DOHH2 (cell line): ENCODE measurements around the gene CSF1.

ENCODE experiments used
- H3F3A ChIP-seq: fragments of 200-600 bp; sonication (generic), shearing (Covaris generic); 2 replicates; pipeline ENCODE4 v1.6.0; 2016; ENCODE audit warnings: antibody characterized with exemption, mild to moderate bottlenecking; ENCODE audit not compliant: control insufficient read depth, insufficient read depth
- H3K27ac ChIP-seq: fragments of 200-600 bp; sonication (generic); 2 replicates; pipeline ENCODE4 v1.5.1; 2014; ENCODE audit warnings: low read depth, mild to moderate bottlenecking, low read length, moderate library complexity
- H3K27me3 ChIP-seq: fragments of 200-600 bp; sonication (generic); 2 replicates; pipeline ENCODE4 v1.6.1; 2014; ENCODE audit warnings: mild to moderate bottlenecking, low read length, mixed read lengths; ENCODE audit not compliant: control insufficient read depth
- H3K36me3 ChIP-seq: fragments of 200-600 bp; sonication (generic); 2 replicates; pipeline ENCODE4 v1.6.1; 2014; ENCODE audit warnings: mild to moderate bottlenecking, low read length, moderate library complexity, mixed read lengths; ENCODE audit not compliant: control insufficient read depth
- H3K4me1 ChIP-seq: fragments of 200-600 bp; sonication (generic); 2 replicates; pipeline ENCODE4 v1.6.1; 2014; ENCODE audit warnings: mild to moderate bottlenecking, low read length, mixed read lengths; ENCODE audit not compliant: control insufficient read depth
- H3K4me2 ChIP-seq: fragments of 200-600 bp; sonication (generic); 2 replicates; pipeline ENCODE4 v1.6.0; 2014; ENCODE audit warnings: mild to moderate bottlenecking, low read length, moderate library complexity
- H3K4me3 ChIP-seq: fragments of 200-600 bp; sonication (generic); 2 replicates; pipeline ENCODE4 v1.5.1; 2014; ENCODE audit warnings: mild to moderate bottlenecking, low read length, mixed read lengths
- H3K79me2 ChIP-seq: fragments of 200-600 bp; sonication (generic); 2 replicates; pipeline ENCODE4 v1.6.1; 2014; ENCODE audit warnings: mild to moderate bottlenecking, low read length, mixed read lengths; ENCODE audit not compliant: control insufficient read depth
- H3K9me2 ChIP-seq: fragments of 200-600 bp; sonication (generic); replicated peaks from 2 replicates; pipeline ENCODE4 v1.6.1; 2014; ENCODE audit warnings: mild to moderate bottlenecking, low read length, mixed read lengths; ENCODE audit not compliant: control insufficient read depth
- H3K9me3 ChIP-seq: fragments of 200-600 bp; sonication (generic); 2 replicates; pipeline ENCODE4 v1.6.1; 2014; ENCODE audit warnings: antibody characterized with exemption, low read length, mixed read lengths; ENCODE audit not compliant: control insufficient read depth, insufficient read depth
- H4K20me1 ChIP-seq: fragments of 200-600 bp; sonication (generic); 2 replicates; pipeline ENCODE4 v1.6.0; 2014; ENCODE audit warnings: low read depth, mild to moderate bottlenecking, antibody characterized with exemption, low read length, moderate library complexity; ENCODE audit not compliant: control insufficient read depth, insufficient read depth
- EZH2phosphoT487 ChIP-seq: fragments of 200-600 bp; sonication (generic); IDR thresholded peaks from 2 replicates; pipeline ENCODE4 v1.6.1; 2017; ENCODE audit warnings: borderline replicate concordance, mild to moderate bottlenecking, antibody characterized with exemption, low read length, moderate library complexity, mixed read lengths
- TF ChIP-seq, protein P1 (sequence below): fragments of 200-600 bp; sonication (generic); IDR thresholded peaks from one replicate; pipeline ENCODE4 v1.5.1; 2014; ENCODE audit warnings: antibody characterized with exemption, mild to moderate bottlenecking, low read depth, low read length; ENCODE audit not compliant: poor library complexity, severe bottlenecking

CSF1 gene

DNA sequence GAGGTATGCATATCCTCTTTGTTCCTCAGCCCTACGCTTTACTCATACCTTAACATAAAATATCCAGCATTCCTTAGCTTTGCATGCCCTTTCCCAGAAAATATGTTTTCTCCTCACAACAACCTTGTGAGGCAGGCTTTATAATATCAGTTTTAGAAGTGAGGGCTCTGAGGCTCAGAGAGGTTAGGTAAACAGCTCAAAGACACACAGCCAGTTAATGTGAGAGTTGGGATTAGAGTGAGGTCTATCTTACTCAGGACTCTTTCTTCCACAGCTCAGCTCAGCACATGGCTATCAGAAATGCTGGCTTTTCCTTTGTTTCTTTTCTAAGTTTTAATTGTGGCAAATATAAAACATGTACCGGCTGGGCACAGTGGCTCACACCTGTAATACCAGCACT, 27.9 kb downstream of the CSF1 start:
- H3K27me3 ChIP-seq: peaks cover 3% of the 10 kb centered on the region; the same call in 1 of the 2 replicates

DNA sequence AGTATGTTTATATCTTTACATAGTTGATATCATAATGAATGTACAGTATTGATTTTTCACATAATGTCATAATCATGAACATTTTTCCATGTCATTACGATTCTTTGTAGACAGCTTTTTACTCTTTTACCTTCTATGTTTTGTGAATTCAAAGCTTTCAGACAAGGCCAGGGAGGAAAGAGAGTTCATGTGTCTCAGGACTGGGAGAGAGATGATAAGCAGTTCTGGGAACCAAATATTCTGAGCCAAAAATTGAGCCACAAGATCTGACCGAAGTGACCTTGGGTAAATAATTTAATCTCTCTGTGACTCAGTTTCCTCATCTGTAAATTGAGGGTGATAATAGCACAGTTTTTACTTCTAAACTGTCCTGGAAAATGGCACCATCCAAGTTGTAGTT, 31.8 kb downstream of the CSF1 start:
- no peaks in the 10 kb centered on the region for H3K4me1 ChIP-seq
- TF ChIP-seq EZH2phosphoT487: no peak
- TF ChIP-seq, protein P1, sequence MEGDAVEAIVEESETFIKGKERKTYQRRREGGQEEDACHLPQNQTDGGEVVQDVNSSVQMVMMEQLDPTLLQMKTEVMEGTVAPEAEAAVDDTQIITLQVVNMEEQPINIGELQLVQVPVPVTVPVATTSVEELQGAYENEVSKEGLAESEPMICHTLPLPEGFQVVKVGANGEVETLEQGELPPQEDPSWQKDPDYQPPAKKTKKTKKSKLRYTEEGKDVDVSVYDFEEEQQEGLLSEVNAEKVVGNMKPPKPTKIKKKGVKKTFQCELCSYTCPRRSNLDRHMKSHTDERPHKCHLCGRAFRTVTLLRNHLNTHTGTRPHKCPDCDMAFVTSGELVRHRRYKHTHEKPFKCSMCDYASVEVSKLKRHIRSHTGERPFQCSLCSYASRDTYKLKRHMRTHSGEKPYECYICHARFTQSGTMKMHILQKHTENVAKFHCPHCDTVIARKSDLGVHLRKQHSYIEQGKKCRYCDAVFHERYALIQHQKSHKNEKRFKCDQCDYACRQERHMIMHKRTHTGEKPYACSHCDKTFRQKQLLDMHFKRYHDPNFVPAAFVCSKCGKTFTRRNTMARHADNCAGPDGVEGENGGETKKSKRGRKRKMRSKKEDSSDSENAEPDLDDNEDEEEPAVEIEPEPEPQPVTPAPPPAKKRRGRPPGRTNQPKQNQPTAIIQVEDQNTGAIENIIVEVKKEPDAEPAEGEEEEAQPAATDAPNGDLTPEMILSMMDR: no peak
- H4K20me1 ChIP-seq: no peaks in the 10 kb centered on the region
- no peaks in the 10 kb centered on the region for H3F3A ChIP-seq
- H3K9me3 ChIP-seq: no peaks in the 10 kb centered on the region
- no peaks in the 10 kb centered on the region for H3K36me3 ChIP-seq
- 0 out of 2 replicates have a peak, but pooled peaks cover 3% of the 10 kb centered on the region for H3K27me3 ChIP-seq
- H3K79me2 ChIP-seq: no peaks in the 10 kb centered on the region
- no peak overlapping the region for H3K4me2 ChIP-seq
- H3K27ac ChIP-seq: no peak overlapping the region
- no peak overlapping the region for H3K4me3 ChIP-seq
- no peaks in the 10 kb centered on the region for H3K9me2 ChIP-seq

More for the DNA sequence above, 27.9 kb downstream of the CSF1 start:
- Histone ChIP-seq H3F3A (no peaks in the 10 kb centered on the region), H3K9me2 (no peaks in the 10 kb centered on the region), H3K79me2 (no peaks in the 10 kb centered on the region), H4K20me1 (no peaks in the 10 kb centered on the region), H3K9me3 (no peaks in the 10 kb centered on the region), H3K36me3 (no peaks in the 10 kb centered on the region), H3K4me1 (no peaks in the 10 kb centered on the region), H3K27ac (no peak overlapping the region), H3K4me3 (no peak overlapping the region), H3K4me2 (no peak overlapping the region)
- no peak for TF ChIP-seq EZH2phosphoT487
- TF ChIP-seq, protein P1: no peak

- no peaks in the 10 kb centered on the region for H3F3A ChIP-seq
- no peaks in the 10 kb centered on the region for H3K9me3 ChIP-seq
- no peaks in the 10 kb centered on the region for H3K4me1 ChIP-seq
- peaks cover 8% of the 10 kb centered on the region; the same call in 1 of the 2 replicates for H3K27me3 ChIP-seq
- no peak overlapping the region for H3K4me2 ChIP-seq
- H3K4me3 ChIP-seq: no peak overlapping the region
- no peaks in the 10 kb centered on the region for H4K20me1 ChIP-seq
- no peaks in the 10 kb centered on the region for H3K9me2 ChIP-seq
- no peak for TF ChIP-seq EZH2phosphoT487
- TF ChIP-seq, protein P1: no peak
- H3K79me2 ChIP-seq: no peaks in the 10 kb centered on the region
- no peaks in the 10 kb centered on the region for H3K36me3 ChIP-seq
- no peak overlapping the region for H3K27ac ChIP-seq
Observed at GRCh38 chr1:109944541-109944940, 33.9 kb downstream of the CSF1 start.

GRCh38 chr1:109946511-109946910, 35.9 kb downstream of the CSF1 start:
- H3K9me3 ChIP-seq: no peaks in the 10 kb centered on the region
- no peaks in the 10 kb centered on the region for H3K9me2 ChIP-seq
- no peaks in the 10 kb centered on the region for H3K79me2 ChIP-seq
- no peaks in the 10 kb centered on the region for H3K36me3 ChIP-seq
- H3K27ac ChIP-seq: no peak overlapping the region
- H3K4me1 ChIP-seq: no peaks in the 10 kb centered on the region
- H4K20me1 ChIP-seq: no peaks in the 10 kb centered on the region
- H3K4me2 ChIP-seq: no peak overlapping the region
- H3F3A ChIP-seq: no peaks in the 10 kb centered on the region
- H3K4me3 ChIP-seq: no peak overlapping the region
- peaks cover 8% of the 10 kb centered on the region; the same call in 1 of the 2 replicates for H3K27me3 ChIP-seq
- no peak for TF ChIP-seq EZH2phosphoT487
- TF ChIP-seq, protein P1: no peak
